Sigmoid colon (tissue), 3 donors: ENCODE results near the gene MRM2.

Source experiments
- CTCF ChIP-seq, 4 experiments: fragments of 450-650 bp in 3 of 4; fragments of 200-600 bp in 1 of 4; IDR thresholded peaks; one replicate each; pipeline ENCODE4 v1.5.1; 2016 to 2019; ENCODE audit warnings: antibody characterized with exemption in 4 of 4, mild to moderate bottlenecking in 3 of 4, moderate library complexity in 2 of 4
- POLR2A ChIP-seq, 2 donors: fragments of 450-650 bp; IDR thresholded peaks; one replicate each; pipeline ENCODE4 v1.6.1; 2016; ENCODE audit warnings: antibody characterized with exemption in 2 of 2, mild to moderate bottlenecking in 2 of 2, moderate library complexity in 2 of 2

GRCh38 chr7:2211926-2212325 is 30.1 kb downstream of the MRM2 start:
- TF ChIP-seq CTCF (IDR thresholded peaks at IDR 0.05), result no peak
- no peak for TF ChIP-seq POLR2A (IDR thresholded peaks at IDR 0.05)
